Prostate gland (tissue), 2 donors: Measurements from ENCODE around the gene TMEM266.

Experiments used
- POLR2A ChIP-seq: fragments of 450-650 bp; IDR thresholded peaks from one replicate; pipeline ENCODE4 v1.6.1; 2016; ENCODE audit warnings: antibody characterized with exemption, mild to moderate bottlenecking
- POLR2AphosphoS5 ChIP-seq: sonication (generic); formaldehyde crosslinking; IDR thresholded peaks from one replicate; pipeline ENCODE4 v1.6.1; 2017; ENCODE audit warnings: antibody characterized with exemption
- TF ChIP-seq, protein P1 (sequence below), 4 experiments: fragments of 200-600 bp in 2 of 4; fragments of 450-650 bp in 2 of 4; sonication (generic) in 2 of 4; IDR thresholded peaks; 1 replicate in 3 of 4; 2 replicates in 1 of 4; pipeline ENCODE4 v1.5.1; 2016 to 2019; ENCODE audit warnings: antibody characterized with exemption in 4 of 4, mild to moderate bottlenecking in 2 of 4, moderate library complexity in 2 of 4

DNA sequence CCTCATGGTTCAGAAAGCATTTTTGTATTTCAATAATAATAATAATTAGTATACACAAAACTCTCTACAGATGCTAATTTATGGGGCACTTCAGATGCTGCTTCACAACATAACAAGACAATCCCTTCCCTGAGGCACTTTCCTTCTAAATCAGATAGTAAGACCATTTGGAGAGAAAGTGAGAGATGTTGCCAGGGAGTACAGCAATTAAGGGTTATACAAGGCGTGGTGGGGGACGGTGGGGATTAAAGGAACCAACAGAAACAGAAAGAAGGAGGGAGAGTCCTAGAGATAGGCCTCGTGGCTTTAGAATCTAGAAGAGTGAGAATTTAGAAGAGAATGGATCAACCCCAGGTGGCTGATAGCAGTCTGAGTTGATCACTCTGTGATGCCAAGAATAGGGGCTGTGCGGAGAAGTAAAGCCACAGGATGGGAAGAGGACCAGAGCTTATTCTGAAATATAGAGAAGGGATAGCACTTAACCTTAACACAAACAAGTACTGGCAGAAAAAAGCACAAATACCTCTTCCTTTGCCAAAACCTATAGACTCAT, 174.6 kb downstream of the TMEM266 start:
- TF ChIP-seq, protein P1, sequence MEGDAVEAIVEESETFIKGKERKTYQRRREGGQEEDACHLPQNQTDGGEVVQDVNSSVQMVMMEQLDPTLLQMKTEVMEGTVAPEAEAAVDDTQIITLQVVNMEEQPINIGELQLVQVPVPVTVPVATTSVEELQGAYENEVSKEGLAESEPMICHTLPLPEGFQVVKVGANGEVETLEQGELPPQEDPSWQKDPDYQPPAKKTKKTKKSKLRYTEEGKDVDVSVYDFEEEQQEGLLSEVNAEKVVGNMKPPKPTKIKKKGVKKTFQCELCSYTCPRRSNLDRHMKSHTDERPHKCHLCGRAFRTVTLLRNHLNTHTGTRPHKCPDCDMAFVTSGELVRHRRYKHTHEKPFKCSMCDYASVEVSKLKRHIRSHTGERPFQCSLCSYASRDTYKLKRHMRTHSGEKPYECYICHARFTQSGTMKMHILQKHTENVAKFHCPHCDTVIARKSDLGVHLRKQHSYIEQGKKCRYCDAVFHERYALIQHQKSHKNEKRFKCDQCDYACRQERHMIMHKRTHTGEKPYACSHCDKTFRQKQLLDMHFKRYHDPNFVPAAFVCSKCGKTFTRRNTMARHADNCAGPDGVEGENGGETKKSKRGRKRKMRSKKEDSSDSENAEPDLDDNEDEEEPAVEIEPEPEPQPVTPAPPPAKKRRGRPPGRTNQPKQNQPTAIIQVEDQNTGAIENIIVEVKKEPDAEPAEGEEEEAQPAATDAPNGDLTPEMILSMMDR (IDR thresholded peaks at IDR 0.05): no peak
- no peak for TF ChIP-seq POLR2A
- no peak for TF ChIP-seq POLR2AphosphoS5
